Measurements from ENCODE around the gene NEK7.

DNA sequence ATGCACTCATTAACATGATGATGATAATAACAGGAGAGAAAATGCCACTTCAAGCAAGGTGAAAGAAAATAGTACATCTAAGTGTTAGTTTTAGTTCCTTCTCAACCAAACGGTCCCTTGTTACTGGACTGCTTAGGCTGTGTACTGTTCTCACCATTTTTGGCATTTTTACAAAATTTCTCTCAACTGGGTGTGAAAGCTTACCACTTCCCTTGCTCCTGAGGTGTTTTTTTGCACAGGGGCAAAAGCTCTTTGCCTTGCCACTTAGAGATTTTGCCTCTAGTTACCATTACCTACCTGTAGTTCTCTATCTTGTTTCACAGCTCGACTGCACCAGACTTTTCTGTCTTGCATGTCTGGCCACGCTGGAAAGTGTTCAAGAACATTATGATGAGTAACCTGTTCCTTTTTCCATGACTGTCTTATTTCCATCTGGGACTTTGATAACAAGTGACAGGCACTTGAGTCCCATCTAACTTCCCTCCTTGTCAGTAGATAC, 10.7 kb downstream of the NEK7 start:
- no peak for TF ChIP-seq CTCF (IDR thresholded peaks at IDR 0.05; ENCODE audit: low read length)
- no peak for TF ChIP-seq EZH2phosphoT487 (IDR thresholded peaks at IDR 0.05; ENCODE audit: low read length)
